HepG2 (cell line): ENCODE measurements around the gene ARL6IP4. TPM values are rescaled to one million over a fixed set of nuclear protein-coding genes. Genes with fewer than 3 reads are reported as not detected.
A peak's percentile ranks its signal among the peaks of the same experiment; 100 is the strongest.

Experiments used
- AKNA ChIP-seq: sonication (generic); formaldehyde crosslinking; IDR thresholded peaks from 2 replicates; pipeline ENCODE4 v1.4.0; 2020; ENCODE audit warnings: missing genetic modification reagents, borderline replicate concordance
- ATF4 ChIP-seq, 2 experiments: fragments of 450-650 bp in 1 of 2; sonication (generic) in 1 of 2; formaldehyde crosslinking; IDR thresholded peaks; 2 replicates each; pipeline versions ENCODE4 v1.5.0 to v1.8.0; 2020 to 2022; ENCODE audit warnings: mild to moderate bottlenecking in 1 of 2, missing genetic modification reagents in 1 of 2
- BCL3 ChIP-seq: sonication (generic); formaldehyde crosslinking; IDR thresholded peaks from 2 replicates; pipeline ENCODE4 v1.5.1; 2020; ENCODE audit warnings: mild to moderate bottlenecking, missing genetic modification reagents, moderate library complexity
- CBX2 ChIP-seq, 2 experiments: fragments of 200-600 bp in 1 of 2; sonication (generic); formaldehyde crosslinking in 1 of 2; IDR thresholded peaks; 2 replicates each; pipeline versions ENCODE4 v1.7.0 to v1.8.1; 2018 to 2022; ENCODE audit warnings: low read depth in 2 of 2, low read length in 1 of 2, mild to moderate bottlenecking in 1 of 2, missing genetic modification reagents in 1 of 2
- CSRNP1 ChIP-seq: sonication (generic); formaldehyde crosslinking; IDR thresholded peaks from 2 replicates; pipeline ENCODE4 v1.8.1; 2023; ENCODE audit warnings: mild to moderate bottlenecking, missing genetic modification reagents
- GABPA ChIP-seq, 2 experiments: IDR thresholded peaks; 2 replicates each; pipeline ENCODE4 v1.6.1; 2011 to 2016; ENCODE audit warnings: low read depth in 2 of 2, low read length in 1 of 2, missing biosample characterization in 1 of 2, missing genetic modification characterization in 1 of 2
- HBP1 ChIP-seq: IDR thresholded peaks from 2 replicates; pipeline ENCODE4 v1.6.1; 2016; ENCODE audit warnings: low read depth, control low read depth
- MXD1 ChIP-seq: sonication (generic); formaldehyde crosslinking; IDR thresholded peaks from 2 replicates; pipeline ENCODE4 v1.4.0; 2020; ENCODE audit warnings: mild to moderate bottlenecking, missing genetic modification reagents
- NAIF1 ChIP-seq: sonication (generic); formaldehyde crosslinking; IDR thresholded peaks from 2 replicates; pipeline ENCODE4 v1.5.0; 2020; ENCODE audit warnings: mild to moderate bottlenecking, missing genetic modification reagents, borderline replicate concordance
- NRL ChIP-seq: sonication (generic); formaldehyde crosslinking; IDR thresholded peaks from 2 replicates; pipeline ENCODE4 v1.5.0; 2020; ENCODE audit warnings: missing genetic modification reagents, mild to moderate bottlenecking, moderate library complexity, borderline replicate concordance
- SRSF9 ChIP-seq: fragments of 200-400 bp; formaldehyde crosslinking; IDR thresholded peaks from 2 replicates; pipeline ENCODE4 v1.6.1; 2018; ENCODE audit warnings: borderline replicate concordance, mild to moderate bottlenecking, low read depth, low read length; ENCODE audit not compliant: insufficient read depth, poor library complexity, severe bottlenecking
- TAF1 ChIP-seq: sonication (generic); formaldehyde crosslinking; IDR thresholded peaks from 2 replicates; pipeline ENCODE4 v1.4.0; 2020; ENCODE audit warnings: missing genetic modification reagents
- ZNF12 ChIP-seq: sonication (generic); formaldehyde crosslinking; IDR thresholded peaks from 2 replicates; pipeline ENCODE4 v1.5.0; 2020; ENCODE audit warnings: missing genetic modification reagents
- ZNF772 ChIP-seq: sonication (generic); formaldehyde crosslinking; IDR thresholded peaks from 2 replicates; pipeline ENCODE4 v1.5.0; 2020; ENCODE audit warnings: mild to moderate bottlenecking, missing genetic modification reagents
- ZSCAN22 ChIP-seq: sonication (generic); formaldehyde crosslinking; IDR thresholded peaks from 2 replicates; pipeline ENCODE4 v1.4.0; 2020; ENCODE audit warnings: mild to moderate bottlenecking, missing genetic modification reagents
- polyA plus RNA-seq, 8 experiments: library from polyadenylated mRNA; depleted of rRNA in 3 of 8; stranded (reverse) in 7 of 8; unstranded in 1 of 8; fragments of >200 nt; fragmentation: Illumina TruSeq in 4 of 8; extraction: Trizol in 4 of 8; gene quantifications; 2 replicates each; pipeline versions ENCODE4 v1.2.1 to v1.2.3, GENCODE V29; 2011 to 2016; ENCODE audit warnings: low read depth in 4 of 8, missing spikeins in 1 of 8, mixed read lengths in 1 of 8; ENCODE audit not compliant: insufficient read depth in 1 of 8
- total RNA-seq, 5 experiments: library from RNA; depleted of rRNA; stranded (reverse); fragments of >200 nt; fragmentation: Illumina TruSeq; extraction: Trizol; gene quantifications; 2 replicates each; pipeline ENCODE4 v1.2.3, GENCODE V29; 2016; ENCODE audit warnings: low read depth in 1 of 5

Gene ARL6IP4
- total and polyA plus RNA-seq, 2 of the 13 experiments (the other 11 are each of a cell fraction or from before 2014, with no cell fraction given), result 155 to 220 TPM

GRCh38 chr12:122974892-122975789, 5.3 kb upstream of the ARL6IP4 start, which contains the start of gene OGFOD2 (continued):
- TF ChIP-seq ZNF772 (CRISPR knock-in tag) (no peak), MXD1 (CRISPR knock-in tag) (peak; percentile 69), HBP1 (CRISPR knock-in tag) (0 out of 2 replicates have a peak, but pooled peaks have one; percentile 31), BCL3 (CRISPR knock-in tag) (no peak), NAIF1 (CRISPR knock-in tag) (no peak), TAF1 (CRISPR knock-in tag) (peak; percentile 84), GABPA (IDR thresholded peaks at IDR 0.05; ENCODE audit: low read depth, low read length) (no peak), GABPA (CRISPR knock-in tag; IDR thresholded peaks at IDR 0.05; ENCODE audit: low read depth) (peak; percentile 79; the same call in 1 of the 2 replicates), AKNA (CRISPR knock-in tag) (no peak), SRSF9 (no peak), CSRNP1 (no peak), ATF4 (CRISPR knock-in tag; IDR thresholded peaks at IDR 0.05) (peak in 1 of 2 experiments; percentile 36; a peak in 1 of 4 replicates), ZNF12 (CRISPR knock-in tag) (0 out of 2 replicates have a peak, but pooled peaks have one; percentile 2), CBX2 (IDR thresholded peaks at IDR 0.05; ENCODE audit: low read depth, low read length) (no peak), CBX2 (CRISPR knock-in tag; IDR thresholded peaks at IDR 0.05; ENCODE audit: low read depth) (no peak), ZSCAN22 (CRISPR knock-in tag) (no peak), NRL (peak; percentile 15; the same call in 1 of the 2 replicates)
